H1 (cell line): ENCODE measurements around the gene L3MBTL4. TPM values are rescaled to one million over a fixed set of nuclear protein-coding genes. Genes with fewer than 3 reads are reported as not detected.

Source experiments
- CTCF ChIA-PET: fragments of 300-600 bp; sonication (Branson Sonifier 250); formaldehyde crosslinking; loops from one replicate; lab custom pipeline; 2021; ENCODE audit not compliant: partially characterized antibody; lab: Charles Lee
- POLR2A ChIA-PET: fragments of 300-600 bp; sonication (Branson Sonifier 250); formaldehyde crosslinking; loops from one replicate; lab custom pipeline; 2021; ENCODE audit warnings: inconsistent platforms; ENCODE audit not compliant: partially characterized antibody; lab: Charles Lee
- DNase-seq, 2 experiments: peaks; one replicate each; pipeline versions ENCODE4 v3.0.0 to v3.0.0-alpha.2; 2010 to 2022; ENCODE audit warnings: low spot score in 2 of 2, low read depth in 1 of 2, mixed read lengths in 1 of 2
- FAIRE-seq: peaks from 2 replicates; lab custom pipeline; 2011; peaks lifted over from hg19 to GRCh38; lab: Jason Lieb, UNC
- H2AFZ ChIP-seq: 2 replicates; pipeline ENCODE4 v1.8.1; 2012; ENCODE audit warnings: low read length, inconsistent platforms
- H2AK5ac ChIP-seq: 2 replicates; pipeline ENCODE4 v1.6.1; 2013; ENCODE audit warnings: low read depth, low read length
- H2BK120ac ChIP-seq: replicated peaks from 2 replicates; pipeline ENCODE3; 2013; ENCODE audit warnings: low read depth, low read length, inconsistent platforms
- H2BK12ac ChIP-seq: 2 replicates; pipeline ENCODE4 v1.6.1; 2013; ENCODE audit warnings: low read depth, low read length
- H2BK15ac ChIP-seq: 2 replicates; pipeline ENCODE4 v1.6.1; 2013; ENCODE audit warnings: low read length
- H2BK20ac ChIP-seq: 2 replicates; pipeline ENCODE4 v1.6.1; 2013; ENCODE audit warnings: low read length
- H2BK5ac ChIP-seq: 2 replicates; pipeline ENCODE4 v1.6.1; 2013; ENCODE audit warnings: low read depth, low read length
- H3K14ac ChIP-seq: 2 replicates; pipeline ENCODE4 v1.6.1; 2013; ENCODE audit warnings: inconsistent platforms; ENCODE audit not compliant: insufficient read length
- H3K18ac ChIP-seq: 2 replicates; pipeline ENCODE4 v1.6.1; 2013; ENCODE audit warnings: low read length; ENCODE audit errors: extremely low read depth
- H3K23ac ChIP-seq: 2 replicates; pipeline ENCODE4 v1.6.1; 2013; ENCODE audit warnings: inconsistent platforms; ENCODE audit not compliant: insufficient read length
- H3K23me2 ChIP-seq: 2 replicates; pipeline ENCODE4 v1.6.1; 2013; ENCODE audit warnings: low read depth, low read length
- H3K27ac ChIP-seq: 2 replicates; pipeline ENCODE4 v1.6.1; 2011; ENCODE audit warnings: low read depth, low read length, inconsistent platforms
- H3K27me3 ChIP-seq, 4 experiments: replicated peaks in 1 of 4; 1 replicate in 1 of 4; 2 replicates in 3 of 4; pipeline versions ENCODE4 v1.6.1 to v1.8.1; 2011 to 2013; ENCODE audit warnings: low read length in 3 of 4, mild to moderate bottlenecking in 3 of 4, inconsistent platforms in 2 of 4, mixed read lengths in 2 of 4, moderate library complexity in 1 of 4; ENCODE audit not compliant: control insufficient read depth in 3 of 4, insufficient read depth in 3 of 4; ENCODE audit errors: extremely low read depth in 1 of 4
- H3K36me3 ChIP-seq, 4 experiments: 2 replicates each; pipeline versions ENCODE4 v1.6.1 to v1.8.1; 2011 to 2013; ENCODE audit warnings: mild to moderate bottlenecking in 4 of 4, low read length in 3 of 4, moderate library complexity in 2 of 4, control low read depth in 1 of 4, inconsistent platforms in 1 of 4; ENCODE audit not compliant: insufficient read depth in 4 of 4, control insufficient read depth in 2 of 4
- H3K4ac ChIP-seq: replicated peaks from 2 replicates; pipeline ENCODE3; 2013; ENCODE audit warnings: low read length, low read depth, mixed read lengths, inconsistent platforms; ENCODE audit not compliant: insufficient read length
- H3K4me1 ChIP-seq, 4 experiments: replicated peaks in 1 of 4; 1 replicate in 1 of 4; 2 replicates in 3 of 4; pipeline versions ENCODE4 v1.6.1 to v1.8.1; 2011 to 2013; ENCODE audit warnings: low read length in 3 of 4, inconsistent platforms in 2 of 4, mixed read lengths in 1 of 4; ENCODE audit not compliant: insufficient read depth in 4 of 4, control insufficient read depth in 3 of 4
- H3K4me2 ChIP-seq, 2 experiments: 2 replicates each; pipeline versions ENCODE4 v1.6.1 to v1.8.1; 2011 to 2013; ENCODE audit warnings: low read depth in 2 of 2, low read length in 2 of 2, control low read depth in 1 of 2, inconsistent platforms in 1 of 2, mild to moderate bottlenecking in 1 of 2; ENCODE audit not compliant: insufficient read depth in 1 of 2
- H3K4me3 ChIP-seq, 4 experiments: fragments of 200-600, 300-600 bp in 1 of 4; sonication (generic), shearing (Covaris generic), sonication (Bioruptor Twin) in 1 of 4; 2 replicates each; pipeline versions ENCODE4 v1.5.1 to v1.8.1; 2011 to 2016; ENCODE audit warnings: low read length in 4 of 4, low read depth in 3 of 4, control low read depth in 2 of 4, inconsistent platforms in 2 of 4, mild to moderate bottlenecking in 2 of 4, mixed read lengths in 1 of 4, moderate library complexity in 1 of 4; ENCODE audit not compliant: insufficient read depth in 2 of 4; ENCODE audit errors: extremely low read depth in 1 of 4
- H3K56ac ChIP-seq: replicated peaks from 2 replicates; pipeline ENCODE3; 2013; ENCODE audit warnings: low read depth, mild to moderate bottlenecking, mixed read lengths, low read length, inconsistent platforms; ENCODE audit not compliant: insufficient read length
- H3K79me1 ChIP-seq: 2 replicates; pipeline ENCODE4 v1.6.1; 2013; ENCODE audit warnings: low read depth, low read length, control low read depth
- H3K79me2 ChIP-seq, 2 experiments: 2 replicates each; pipeline versions ENCODE4 v1.6.1 to v1.8.1; 2012 to 2013; ENCODE audit warnings: low read length in 2 of 2, mild to moderate bottlenecking in 2 of 2, inconsistent platforms in 1 of 2; ENCODE audit not compliant: insufficient read depth in 2 of 2, control insufficient read depth in 1 of 2
- H3K9ac ChIP-seq, 4 experiments: replicated peaks in 1 of 4; 1 replicate in 1 of 4; 2 replicates in 3 of 4; pipeline versions ENCODE4 v1.6.1 to v1.8.1; 2011 to 2013; ENCODE audit warnings: low read depth in 3 of 4, low read length in 3 of 4, control low read depth in 2 of 4, mild to moderate bottlenecking in 2 of 4, moderate library complexity in 2 of 4, inconsistent platforms in 1 of 4; ENCODE audit errors: extremely low read depth in 1 of 4
- H3K9me3 ChIP-seq, 2 experiments: 2 replicates each; pipeline versions ENCODE4 v1.6.1 to v1.8.1; 2012 to 2013; ENCODE audit warnings: mild to moderate bottlenecking in 2 of 2, moderate library complexity in 2 of 2, control low read depth in 1 of 2, inconsistent platforms in 1 of 2, low read depth in 1 of 2, low read length in 1 of 2, mixed read lengths in 1 of 2; ENCODE audit not compliant: insufficient read depth in 2 of 2
- H4K20me1 ChIP-seq, 2 experiments: replicated peaks in 1 of 2; 2 replicates each; pipeline versions ENCODE3 to v1.8.1; 2011 to 2013; ENCODE audit warnings: inconsistent platforms in 2 of 2, low read length in 2 of 2, mild to moderate bottlenecking in 1 of 2; ENCODE audit not compliant: insufficient read depth in 2 of 2, control insufficient read depth in 1 of 2
- H4K5ac ChIP-seq: 2 replicates; pipeline ENCODE4 v1.6.1; 2013; ENCODE audit warnings: low read length, low read depth, mixed read lengths, inconsistent platforms; ENCODE audit not compliant: insufficient read length
- H4K8ac ChIP-seq: 2 replicates; pipeline ENCODE4 v1.8.0; 2013; ENCODE audit warnings: mild to moderate bottlenecking, moderate library complexity, low read length, inconsistent platforms; ENCODE audit not compliant: insufficient read depth; ENCODE audit errors: extremely low read depth
- H4K91ac ChIP-seq: replicated peaks from 2 replicates; pipeline ENCODE3; 2013; ENCODE audit warnings: low read length, mixed read lengths, inconsistent platforms; ENCODE audit not compliant: insufficient read length
- ATF2 ChIP-seq: IDR thresholded peaks from 2 replicates; pipeline ENCODE4 v1.6.1; 2012; ENCODE audit warnings: low read length, inconsistent platforms
- BCL11A ChIP-seq, 2 experiments: IDR thresholded peaks; one replicate each; pipeline ENCODE4 v1.6.1; 2011; ENCODE audit warnings: low read depth in 2 of 2, low read length in 2 of 2, mild to moderate bottlenecking in 2 of 2
- E2F6 ChIP-seq: IDR thresholded peaks from 2 replicates; pipeline ENCODE4 v1.6.1; 2012; ENCODE audit warnings: inconsistent platforms
- KDM1A ChIP-seq: fragments of 200-600, 300-600 bp; sonication (generic); IDR thresholded peaks from 2 replicates; pipeline ENCODE4 v1.7.1; 2016; ENCODE audit warnings: mild to moderate bottlenecking, low read length, borderline replicate concordance
- KDM4A ChIP-seq: IDR thresholded peaks from one replicate; pipeline ENCODE4 v1.7.1; 2012; ENCODE audit warnings: low read depth, mild to moderate bottlenecking, moderate library complexity, low read length, inconsistent platforms; ENCODE audit not compliant: severe bottlenecking
- MAFK ChIP-seq: IDR thresholded peaks from 2 replicates; pipeline ENCODE4 v1.6.1; 2012; ENCODE audit warnings: low read depth, mild to moderate bottlenecking, improper control_type of control experiment, low read length
- NANOG ChIP-seq: IDR thresholded peaks from 2 replicates; pipeline ENCODE4 v1.6.1; 2011; ENCODE audit warnings: low read length, low read depth, mild to moderate bottlenecking, inconsistent platforms; ENCODE audit not compliant: insufficient read depth, poor library complexity, severe bottlenecking
- POU5F1 ChIP-seq: IDR thresholded peaks from 2 replicates; pipeline ENCODE4 v1.6.1; 2011; ENCODE audit warnings: low read depth, mild to moderate bottlenecking, low read length, moderate library complexity
- RAD21 ChIP-seq, 2 experiments: IDR thresholded peaks in 1 of 2; conservative IDR thresholded peaks in 1 of 2; 2 replicates each; pipeline ENCODE4 v1.6.1; 2011; ENCODE audit warnings: low read depth in 2 of 2, low read length in 2 of 2, improper control_type of control experiment in 1 of 2, inconsistent platforms in 1 of 2, mild to moderate bottlenecking in 1 of 2, moderate library complexity in 1 of 2
- RXRA ChIP-seq: IDR thresholded peaks from 2 replicates; pipeline ENCODE4 v1.6.1; 2011; ENCODE audit warnings: low read depth, mild to moderate bottlenecking, low read length, moderate library complexity; ENCODE audit not compliant: insufficient read depth
- TEAD4 ChIP-seq: IDR thresholded peaks from 2 replicates; pipeline ENCODE4 v1.6.1; 2012; ENCODE audit warnings: low read depth, low read length, inconsistent platforms, mixed read lengths
- WGBS, 2 experiments: shearing (Covaris generic) in 1 of 2; methylation state at CpG; one replicate each; pipeline versions ENCODE4 v1.1.6 to v1.1.7; 2013 to 2015; ENCODE audit warnings: low lambda C conversion rate in 2 of 2, mixed read lengths in 2 of 2, inconsistent platforms in 1 of 2, low coverage in 1 of 2, missing lambda C conversion rate in 1 of 2; ENCODE audit not compliant: insufficient replicate concordance in 2 of 2, insufficient coverage in 1 of 2, insufficient read length in 1 of 2; ENCODE audit errors: extremely low coverage in 1 of 2, missing lambda C conversion rate in 1 of 2; 5-methylcytosine and 5-hydroxymethylcytosine counted together
- polyA plus RNA-seq, 7 experiments: library from polyadenylated mRNA; depleted of rRNA in 3 of 7; stranded (reverse) in 5 of 7; unstranded in 2 of 7; fragments of >200 nt in 5 of 7; fragments of 200-250 nt in 2 of 7; gene quantifications; 1 replicate in 5 of 7; 2 replicates in 1 of 7; 4 replicates in 1 of 7; pipeline versions ENCODE4 v1.2.1 to v1.2.3, GENCODE V29; 2011 to 2013; ENCODE audit warnings: missing spikeins in 2 of 7, mixed read lengths in 2 of 7
- total RNA-seq: library from RNA; stranded (reverse); fragmentation: NEBNext Ultra II Directional; extraction: Animal tissue kit (Norgen Biotek cat#: 25700); gene quantifications from 2 replicates; pipeline ENCODE4 v1.2.1, GENCODE V29; 2021

The L3MBTL4 gene
- total and polyA plus RNA-seq, 2 of the 8 experiments (the other 6 are each of a cell fraction or from before 2014, with no cell fraction given) = 1.0 to 2.1 TPM

- whole genome bisulfite sequencing, 2 experiments = 87% methylated on average over 6 of the region's 6 CpGs; no CpG with 5 or more reads in 1 of the 2 experiments
- Histone ChIP-seq H2BK5ac (no peak overlapping the region), H3K9me3 (0 out of 4 replicates have a peak, but pooled peaks cover 0 to 4% of the 10 kb centered on the region in 2 experiments), H3K9ac (no peak overlapping the region), H3K79me2 (no peaks in the 10 kb centered on the region), H2BK120ac (no peak overlapping the region), H3K18ac (no peak overlapping the region), H3K4me3 (no peak overlapping the region), H3K27ac (no peak overlapping the region), H4K5ac (no peak overlapping the region), H3K36me3 (no peaks in the 10 kb centered on the region), H4K20me1 (no peaks in the 10 kb centered on the region), H2BK12ac (no peak overlapping the region), H3K23ac (no peak overlapping the region), H3K14ac (no peak overlapping the region), H3K79me1 (no peaks in the 10 kb centered on the region), H2BK20ac (no peak overlapping the region), H3K56ac (no peak overlapping the region), H2BK15ac (no peak overlapping the region), H2AFZ (no peak overlapping the region), H3K4me1 (no peaks in the 10 kb centered on the region; a peak in 1 of 7 replicates), H4K8ac (no peak overlapping the region), H3K4ac (no peak overlapping the region), H3K27me3 (no peaks in the 10 kb centered on the region), H4K91ac (no peak overlapping the region), H2AK5ac (no peak overlapping the region), H3K23me2 (no peaks in the 10 kb centered on the region), H3K4me2 (no peak overlapping the region)
- DNase-seq (no peak), FAIRE-seq (no peak)
- POLR2A ChIA-PET = no interaction called here
- CTCF ChIA-PET = interaction anchor here (0.5 to 1.4 kb wide), 4 partner anchors 16 to 95 kb away, joined by 3 to 5 read pairs (median 4); no protein-coding TSS in a partner anchor
- TF ChIP-seq KDM1A (no peak), POU5F1 (no peak), KDM4A (no peak), RXRA (no peak), NANOG (no peak), BCL11A (IDR thresholded peaks at IDR 0.05; ENCODE audit: low read depth in 2 of 2, low read length in 2 of 2) (no peak), MAFK (no peak), TEAD4 (no peak), ATF2 (no peak), E2F6 (no peak), RAD21 (IDR thresholded peaks at IDR 0.05 in 1 of 2, conservative IDR thresholded peaks at IDR 0.05 in 1 of 2; ENCODE audit: low read depth in 2 of 2, low read length in 2 of 2) (no peak)
Measured at GRCh38 chr18:6156446-6156845, 258.3 kb downstream of the L3MBTL4 start.
